Activated CD8-positive, alpha-beta T cell treated with anti-CD3 and anti-CD28 coated beads, Interleukin-2, amount 10 ng/mL, durations not matched to agents 7 days and 5 days (primary cell): Measurements from ENCODE around the gene HDAC9. TPM values are rescaled to one million over a fixed set of nuclear protein-coding genes. Genes with fewer than 3 reads are reported as not detected.
"Not testable (repeated sequence)": the region's sequence is repeated elsewhere in the genome, so short reads cannot be mapped to it uniquely, and the experiment has no call there.

Experiments
- ATAC-seq: fragments of 150-1000 bp; cut with Tn5 transposase; one replicate; pipeline ENCODE4 v1.10.0; 2021; ENCODE audit warnings: moderate library complexity
- CTCF ChIA-PET: fragments of 350-600 bp; sonication (Branson Sonifier 250); formaldehyde crosslinking; loops from one replicate; lab custom pipeline; 2021; ENCODE audit warnings: antibody characterized with exemption; lab: Charles Lee
- POLR2A ChIA-PET: fragments of 350-600 bp; sonication (Branson Sonifier 250); formaldehyde crosslinking; loops from one replicate; lab custom pipeline; 2021; ENCODE audit warnings: antibody characterized with exemption; lab: Charles Lee
- DNase-seq: peaks from one replicate; pipeline ENCODE4 v3.0.0-alpha.2; 2020
- H3K27ac Mint-ChIP-seq: one replicate; pipeline ENCODE4 v1.8.0; 2021; ENCODE audit warnings: mild to moderate bottlenecking, mixed read lengths
- H3K27me3 Mint-ChIP-seq: one replicate; pipeline ENCODE4 v1.8.0; 2021; ENCODE audit warnings: low read depth, mixed read lengths
- H3K36me3 Mint-ChIP-seq: one replicate; pipeline ENCODE4 v1.8.0; 2021; ENCODE audit warnings: low read depth, mixed read lengths
- H3K4me1 Mint-ChIP-seq: one replicate; pipeline ENCODE4 v1.8.0; 2021; ENCODE audit warnings: low read depth, mixed read lengths
- H3K4me3 Mint-ChIP-seq: one replicate; pipeline ENCODE4 v1.8.0; 2021; ENCODE audit warnings: mild to moderate bottlenecking, mixed read lengths
- H3K9me3 Mint-ChIP-seq: one replicate; pipeline ENCODE4 v1.8.0; 2022; ENCODE audit warnings: mixed read lengths; ENCODE audit not compliant: insufficient read depth
- total RNA-seq, 2 experiments: library from RNA; stranded (reverse); gene quantifications; one replicate each; pipeline ENCODE4 v1.2.3, GENCODE V29; 2021

Gene HDAC9
- total RNA-seq, 2 experiments from 2014 or later = 0.92 to 1.4 TPM

DNA sequence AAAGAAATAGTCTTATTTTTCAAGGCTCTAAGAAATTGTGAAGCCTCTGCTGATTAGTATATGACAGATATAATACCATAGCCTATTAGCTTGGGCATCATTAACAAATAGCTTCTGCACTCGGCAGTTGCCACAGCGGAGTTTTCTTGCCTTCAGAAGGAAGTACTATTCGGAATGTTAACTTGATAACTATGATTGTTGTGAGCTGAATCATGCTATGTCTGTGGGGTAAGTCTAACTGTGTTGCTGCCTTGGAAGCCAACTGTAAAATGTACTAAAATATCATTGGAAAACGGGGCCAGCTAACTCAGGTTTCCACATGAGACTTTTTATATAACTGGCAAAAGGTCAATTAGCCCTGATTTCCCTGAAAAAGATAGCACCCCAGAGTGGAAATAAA lies 528.7 kb downstream of the HDAC9 start:
- ATAC-seq (no peak), DNase-seq (no peak)
- ChIA-PET CTCF (no interaction called here), POLR2A (no interaction called here)
- no peak overlapping the region for H3K4me3 Mint-ChIP-seq
- no peaks in the 10 kb centered on the region for H3K4me1 Mint-ChIP-seq
- H3K27ac Mint-ChIP-seq = no peak overlapping the region
- H3K36me3 Mint-ChIP-seq = no peaks in the 10 kb centered on the region
- no peaks in the 10 kb centered on the region for H3K27me3 Mint-ChIP-seq
- no peaks in the 10 kb centered on the region for H3K9me3 Mint-ChIP-seq

DNA sequence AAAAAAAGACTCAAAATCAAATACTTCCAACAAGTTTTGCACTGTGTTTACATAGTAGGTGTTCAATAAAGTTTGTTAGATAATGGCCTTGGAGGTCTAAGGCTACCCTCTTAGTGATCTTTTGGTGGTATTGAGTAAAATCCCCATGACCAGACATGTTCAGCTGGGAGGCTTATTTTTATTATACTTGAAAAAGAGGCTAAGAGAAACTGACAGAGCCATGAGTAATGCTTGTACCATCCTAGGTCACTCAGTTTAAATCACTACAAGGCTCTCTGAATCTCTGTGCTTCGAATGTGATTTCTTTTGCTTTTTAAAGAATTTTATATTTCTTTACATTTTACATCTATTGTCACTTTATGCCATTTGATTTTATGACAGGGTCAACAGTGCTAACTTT lies 531.3 kb downstream of the HDAC9 start:
- Mint-ChIP-seq H3K36me3 (no peaks in the 10 kb centered on the region), H3K4me1 (no peaks in the 10 kb centered on the region), H3K27ac (no peak overlapping the region), H3K4me3 (no peak overlapping the region), H3K9me3 (no peaks in the 10 kb centered on the region), H3K27me3 (no peaks in the 10 kb centered on the region)
- CTCF ChIA-PET = no interaction called here
- ATAC-seq (no peak), DNase-seq (no peak)
- POLR2A ChIA-PET = no interaction called here

- Mint-ChIP-seq H3K4me1 (no peaks in the 10 kb centered on the region), H3K9me3 (peaks cover 5% of the 10 kb centered on the region), H3K36me3 (no peaks in the 10 kb centered on the region), H3K27ac (no peak overlapping the region), H3K27me3 (no peaks in the 10 kb centered on the region), H3K4me3 (no peak overlapping the region)
- POLR2A ChIA-PET = no interaction called here
- DNase-seq (no peak), ATAC-seq (no peak)
- CTCF ChIA-PET = no interaction called here
Observed at GRCh38 chr7:19030281-19030680, 534.7 kb downstream of the HDAC9 start.

GRCh38 chr7:19032942-19033341 lies 537.4 kb downstream of the HDAC9 start:
- POLR2A ChIA-PET, H3K36me3 Mint-ChIP-seq, H3K4me3 Mint-ChIP-seq, H3K9me3 Mint-ChIP-seq, CTCF ChIA-PET, H3K4me1 Mint-ChIP-seq, ATAC-seq, DNase-seq, H3K27me3 Mint-ChIP-seq, H3K27ac Mint-ChIP-seq: not testable (repeated sequence)

- no peaks in the 10 kb centered on the region for H3K27me3 Mint-ChIP-seq
- H3K4me3 Mint-ChIP-seq = no peak overlapping the region
- no peaks in the 10 kb centered on the region for H3K9me3 Mint-ChIP-seq
- H3K27ac Mint-ChIP-seq = no peak overlapping the region
- no peaks in the 10 kb centered on the region for H3K4me1 Mint-ChIP-seq
- ChIA-PET POLR2A (no interaction called here), CTCF (interaction anchor here (1.1 to 1.4 kb wide), 2 partner anchors 12 to 26 kb away, joined by 3 to 7 read pairs; no protein-coding TSS in a partner anchor)
- DNase-seq = peak; percentile 40
- ATAC-seq = no peak
- H3K36me3 Mint-ChIP-seq = no peaks in the 10 kb centered on the region
Observed at GRCh38 chr7:19051767-19052375, 556.3 kb downstream of the HDAC9 start.
